ENCODE measurements around the gene CLNK.

DNA sequence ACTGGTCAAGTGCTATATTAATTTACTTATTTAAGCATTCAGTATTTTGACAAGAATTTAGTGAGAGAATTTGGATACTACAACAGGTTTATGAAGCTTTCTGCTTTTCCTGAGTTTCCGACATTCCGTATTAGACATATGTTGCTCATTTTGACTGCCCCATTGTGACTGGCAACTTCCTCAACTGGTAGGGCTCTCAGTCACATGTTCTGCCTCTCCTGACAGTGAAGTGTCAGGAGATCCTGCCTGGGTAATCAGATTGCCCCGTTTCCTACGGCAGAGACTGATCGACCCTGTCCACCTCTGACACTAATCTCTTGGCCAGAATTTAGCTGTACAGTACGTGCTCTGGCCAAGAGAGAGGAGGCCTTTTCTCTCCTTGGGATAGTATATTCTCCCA, 49.5 kb downstream of the CLNK start:
- TF ChIP-seq POLR2AphosphoS5 (IDR thresholded peaks at IDR 0.05; ENCODE audit: low read depth, low read length), result no peak
- TF ChIP-seq TAF1 (IDR thresholded peaks at IDR 0.05; ENCODE audit: borderline replicate concordance, insufficient read depth, low read length), result no peak
- TF ChIP-seq, protein P1, sequence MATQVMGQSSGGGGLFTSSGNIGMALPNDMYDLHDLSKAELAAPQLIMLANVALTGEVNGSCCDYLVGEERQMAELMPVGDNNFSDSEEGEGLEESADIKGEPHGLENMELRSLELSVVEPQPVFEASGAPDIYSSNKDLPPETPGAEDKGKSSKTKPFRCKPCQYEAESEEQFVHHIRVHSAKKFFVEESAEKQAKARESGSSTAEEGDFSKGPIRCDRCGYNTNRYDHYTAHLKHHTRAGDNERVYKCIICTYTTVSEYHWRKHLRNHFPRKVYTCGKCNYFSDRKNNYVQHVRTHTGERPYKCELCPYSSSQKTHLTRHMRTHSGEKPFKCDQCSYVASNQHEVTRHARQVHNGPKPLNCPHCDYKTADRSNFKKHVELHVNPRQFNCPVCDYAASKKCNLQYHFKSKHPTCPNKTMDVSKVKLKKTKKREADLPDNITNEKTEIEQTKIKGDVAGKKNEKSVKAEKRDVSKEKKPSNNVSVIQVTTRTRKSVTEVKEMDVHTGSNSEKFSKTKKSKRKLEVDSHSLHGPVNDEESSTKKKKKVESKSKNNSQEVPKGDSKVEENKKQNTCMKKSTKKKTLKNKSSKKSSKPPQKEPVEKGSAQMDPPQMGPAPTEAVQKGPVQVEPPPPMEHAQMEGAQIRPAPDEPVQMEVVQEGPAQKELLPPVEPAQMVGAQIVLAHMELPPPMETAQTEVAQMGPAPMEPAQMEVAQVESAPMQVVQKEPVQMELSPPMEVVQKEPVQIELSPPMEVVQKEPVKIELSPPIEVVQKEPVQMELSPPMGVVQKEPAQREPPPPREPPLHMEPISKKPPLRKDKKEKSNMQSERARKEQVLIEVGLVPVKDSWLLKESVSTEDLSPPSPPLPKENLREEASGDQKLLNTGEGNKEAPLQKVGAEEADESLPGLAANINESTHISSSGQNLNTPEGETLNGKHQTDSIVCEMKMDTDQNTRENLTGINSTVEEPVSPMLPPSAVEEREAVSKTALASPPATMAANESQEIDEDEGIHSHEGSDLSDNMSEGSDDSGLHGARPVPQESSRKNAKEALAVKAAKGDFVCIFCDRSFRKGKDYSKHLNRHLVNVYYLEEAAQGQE (IDR thresholded peaks at IDR 0.05; ENCODE audit: insufficient read depth in 1 of 2, low read depth in 2 of 2, low read length in 2 of 2), result no peak
- no peak for TF ChIP-seq SIN3A (IDR thresholded peaks at IDR 0.05; ENCODE audit: borderline replicate concordance, insufficient read depth, low read length)

Data from PFSK-1 (cell line).